Lower lobe of right lung (tissue), 2 donors: ENCODE data around the gene APOH. TPM values are rescaled to one million over a fixed set of nuclear protein-coding genes. Genes with fewer than 3 reads are reported as not detected.

Source experiments
- ATAC-seq, 2 donors: fragments of 200-7000 bp; cut with Tn5 transposase; one replicate each; pipeline ENCODE4 v1.9.1; 2020 to 2022; ENCODE audit warnings: mild to moderate bottlenecking in 2 of 2, moderate library complexity in 2 of 2
- DNase-seq: peaks from one replicate; pipeline ENCODE4 v3.0.0-alpha.2; 2020
- H3K27ac ChIP-seq: fragments of 200-600 bp; one replicate; pipeline ENCODE4 v1.8.0; 2022
- H3K27me3 ChIP-seq: fragments of 200-600 bp; one replicate; pipeline ENCODE4 v1.8.0; 2022; ENCODE audit warnings: low read depth
- H3K36me3 ChIP-seq: fragments of 200-600 bp; one replicate; pipeline ENCODE4 v1.8.0; 2022; ENCODE audit warnings: mild to moderate bottlenecking
- H3K4me1 ChIP-seq: fragments of 200-600 bp; one replicate; pipeline ENCODE4 v1.8.0; 2022
- H3K4me3 ChIP-seq: fragments of 200-600 bp; one replicate; pipeline ENCODE4 v1.8.0; 2022; ENCODE audit warnings: mild to moderate bottlenecking
- H3K9me3 ChIP-seq: fragments of 200-600 bp; one replicate; pipeline ENCODE4 v1.8.0; 2022
- CTCF ChIP-seq: fragments of 200-600 bp; IDR thresholded peaks from one replicate; pipeline ENCODE4 v1.8.0; 2022; ENCODE audit warnings: antibody characterized with exemption, mild to moderate bottlenecking
- intact Hi-C: fragments of 100-400 bp; cut with DNase I; formaldehyde crosslinking; loops from one replicate; pipeline ENCODE4 v1.11.0; 2022
- total RNA-seq: library from RNA; stranded (reverse); fragmentation: NEBNext Ultra II Directional; extraction: Animal tissue kit (Norgen Biotek cat#: 25700); gene quantifications from one replicate; pipeline ENCODE4 v1.2.1, GENCODE V29; 2021
- donor health status: DM: no; HTN: yes; CAD: no; lungs with severe emphysema.

APOH gene
- total RNA-seq, 1 donor from 2014 or later = 17.1 TPM

DNA sequence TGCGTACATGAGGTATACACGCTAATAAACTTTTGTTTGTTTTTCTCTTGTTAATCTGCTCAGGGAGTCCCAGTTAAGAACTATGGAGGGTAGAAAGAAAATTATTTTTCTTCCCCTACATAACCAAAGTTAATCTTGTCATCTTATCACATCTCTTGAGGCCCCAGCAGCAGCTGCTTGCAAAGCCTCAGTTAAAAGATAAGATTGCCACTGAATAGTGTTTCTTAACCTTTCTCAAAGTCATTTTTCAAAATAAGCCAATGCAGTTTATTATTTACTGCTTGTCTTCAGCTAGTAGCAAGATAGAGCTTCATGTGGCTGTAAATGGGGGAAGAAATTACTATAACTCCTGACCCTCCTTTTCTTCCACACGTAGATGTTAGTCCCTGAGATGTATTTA, 21.5 kb upstream of the APOH start:
- H3K27ac ChIP-seq = no peak overlapping the region
- ATAC-seq (no peak), DNase-seq (no peak)
- H3K4me3 ChIP-seq = no peak overlapping the region
- no peak for TF ChIP-seq CTCF
- no peaks in the 10 kb centered on the region for H3K27me3 ChIP-seq
- intact Hi-C loops = no loop called here
- H3K9me3 ChIP-seq = no peaks in the 10 kb centered on the region
- H3K36me3 ChIP-seq = no peaks in the 10 kb centered on the region
- H3K4me1 ChIP-seq = peaks cover 6% of the 10 kb centered on the region

- intact Hi-C loops = no loop called here
- H3K27me3 ChIP-seq = no peaks in the 10 kb centered on the region
- no peak overlapping the region for H3K4me3 ChIP-seq
- DNase-seq (no peak), ATAC-seq (no peak)
- no peaks in the 10 kb centered on the region for H3K9me3 ChIP-seq
- no peaks in the 10 kb centered on the region for H3K36me3 ChIP-seq
- no peaks in the 10 kb centered on the region for H3K4me1 ChIP-seq
- H3K27ac ChIP-seq = no peak overlapping the region
- no peak for TF ChIP-seq CTCF
Observed at GRCh38 chr17:66248285-66248684, 19.1 kb upstream of the APOH start.

- DNase-seq (no peak), ATAC-seq (peak in 1 of 2 donors; percentile 21)
- TF ChIP-seq CTCF = no peak
- Histone ChIP-seq H3K27me3 (no peaks in the 10 kb centered on the region), H3K36me3 (no peaks in the 10 kb centered on the region), H3K9me3 (no peaks in the 10 kb centered on the region), H3K27ac (no peak overlapping the region), H3K4me3 (no peak overlapping the region), H3K4me1 (no peaks in the 10 kb centered on the region)
- intact Hi-C loops = no loop called here
Observed at GRCh38 chr17:66241839-66242238, 12.6 kb upstream of the APOH start.

- ATAC-seq (no peak), DNase-seq (no peak)
- H3K27ac ChIP-seq = no peak overlapping the region
- no peak for TF ChIP-seq CTCF
- H3K36me3 ChIP-seq = no peaks in the 10 kb centered on the region
- no peak overlapping the region for H3K4me3 ChIP-seq
- H3K27me3 ChIP-seq = no peaks in the 10 kb centered on the region
- H3K4me1 ChIP-seq = no peaks in the 10 kb centered on the region
- intact Hi-C loops = no loop called here
- no peaks in the 10 kb centered on the region for H3K9me3 ChIP-seq
Observed at GRCh38 chr17:66240630-66241029, 11.4 kb upstream of the APOH start.

DNA sequence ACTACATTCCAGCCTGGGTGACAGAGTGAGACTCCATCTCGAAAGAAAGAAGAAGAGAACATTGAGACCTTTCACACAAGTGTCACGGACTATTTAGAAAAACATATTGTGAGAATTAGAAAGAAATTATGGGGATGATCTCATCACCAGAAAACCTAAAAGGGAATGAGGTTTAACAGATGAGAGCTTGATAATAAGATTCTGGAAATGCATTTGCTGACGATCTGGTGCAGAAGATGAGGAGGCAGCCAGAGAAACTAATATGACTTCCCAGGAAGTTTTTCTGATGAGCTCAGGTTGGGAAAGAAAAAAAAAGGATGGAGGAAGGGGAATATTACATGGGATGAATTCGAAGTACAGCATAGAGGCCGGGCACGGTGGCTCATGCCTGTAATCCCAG, 10.8 kb upstream of the APOH start:
- no peaks in the 10 kb centered on the region for H3K9me3 ChIP-seq
- no peak overlapping the region for H3K4me3 ChIP-seq
- intact Hi-C loops = no loop called here
- ATAC-seq (no peak), DNase-seq (no peak)
- H3K27ac ChIP-seq = no peak overlapping the region
- H3K36me3 ChIP-seq = no peaks in the 10 kb centered on the region
- H3K4me1 ChIP-seq = no peaks in the 10 kb centered on the region
- TF ChIP-seq CTCF = no peak
- H3K27me3 ChIP-seq = no peaks in the 10 kb centered on the region
